H9 (cell line): ENCODE data around the gene ZNF622. TPM values are rescaled to one million over a fixed set of nuclear protein-coding genes. Genes with fewer than 3 reads are reported as not detected.

Source experiments
- DNase-seq: peaks from one replicate; pipeline ENCODE4 v3.0.0-alpha.2; 2017
- H2AFZ ChIP-seq: one replicate; pipeline ENCODE4 v1.6.1; 2013; ENCODE audit warnings: mild to moderate bottlenecking, low read length, control low read depth, moderate library complexity
- H2AK5ac ChIP-seq: 2 replicates; pipeline ENCODE4 v1.6.1; 2013; ENCODE audit warnings: low read length, control low read depth, mixed read lengths; ENCODE audit not compliant: insufficient read length
- H2BK120ac ChIP-seq: one replicate; pipeline ENCODE4 v1.6.1; 2013; ENCODE audit warnings: low read depth, mild to moderate bottlenecking, low read length, control low read depth, inconsistent platforms; ENCODE audit not compliant: poor library complexity, severe bottlenecking
- H2BK12ac ChIP-seq: 2 replicates; pipeline ENCODE4 v1.6.1; 2013; ENCODE audit warnings: low read length, control low read depth, mixed read lengths, low read depth; ENCODE audit not compliant: insufficient read length
- H2BK15ac ChIP-seq: 2 replicates; pipeline ENCODE4 v1.6.1; 2013; ENCODE audit warnings: low read depth, low read length, control low read depth
- H2BK20ac ChIP-seq: one replicate; pipeline ENCODE4 v1.6.1; 2013; ENCODE audit warnings: low read depth, mild to moderate bottlenecking, low read length, control low read depth, inconsistent platforms; ENCODE audit not compliant: poor library complexity, severe bottlenecking
- H2BK5ac ChIP-seq: 2 replicates; pipeline ENCODE4 v1.6.1; 2013; ENCODE audit warnings: low read length, control low read depth, mixed read lengths; ENCODE audit not compliant: insufficient read length
- H3K14ac ChIP-seq: 2 replicates; pipeline ENCODE4 v1.6.1; 2013; ENCODE audit warnings: low read length, control low read depth; ENCODE audit not compliant: insufficient read depth
- H3K18ac ChIP-seq: 2 replicates; pipeline ENCODE4 v1.6.1; 2013; ENCODE audit warnings: low read depth, mild to moderate bottlenecking, mixed read lengths, low read length, control low read depth; ENCODE audit not compliant: insufficient read length
- H3K23ac ChIP-seq: 2 replicates; pipeline ENCODE4 v1.6.1; 2013; ENCODE audit warnings: low read length, control low read depth, mixed read lengths, low read depth; ENCODE audit not compliant: insufficient read length
- H3K23me2 ChIP-seq: 2 replicates; pipeline ENCODE4 v1.6.1; 2013; ENCODE audit warnings: low read depth, mild to moderate bottlenecking, mixed read lengths, low read length, control low read depth; ENCODE audit not compliant: insufficient read length, poor library complexity, severe bottlenecking
- H3K27ac ChIP-seq: 2 replicates; pipeline ENCODE4 v1.5.1; 2013; ENCODE audit warnings: low read length, control low read depth, mixed read lengths, low read depth; ENCODE audit not compliant: insufficient read length
- H3K27me3 ChIP-seq: 2 replicates; pipeline ENCODE4 v1.6.1; 2013; ENCODE audit warnings: low read length, control low read depth, inconsistent platforms; ENCODE audit not compliant: insufficient read depth
- H3K4ac ChIP-seq: 2 replicates; pipeline ENCODE4 v1.6.1; 2013; ENCODE audit warnings: low read depth, mild to moderate bottlenecking, control low read depth, inconsistent platforms, low read length, moderate library complexity
- H3K4me1 ChIP-seq: 2 replicates; pipeline ENCODE4 v1.6.1; 2013; ENCODE audit warnings: low read length, control low read depth, inconsistent platforms; ENCODE audit not compliant: insufficient read depth
- H3K4me2 ChIP-seq: 2 replicates; pipeline ENCODE4 v1.6.1; 2013; ENCODE audit warnings: low read length, control low read depth, mixed read lengths; ENCODE audit not compliant: insufficient read length, insufficient read depth
- H3K56ac ChIP-seq: 2 replicates; pipeline ENCODE4 v1.6.1; 2013; ENCODE audit warnings: low read depth, mild to moderate bottlenecking, mixed read lengths, low read length, control low read depth; ENCODE audit not compliant: insufficient read length
- H3K79me1 ChIP-seq: 2 replicates; pipeline ENCODE4 v1.6.1; 2013; ENCODE audit warnings: low read depth, mild to moderate bottlenecking, moderate library complexity, low read length, control low read depth, inconsistent platforms; ENCODE audit not compliant: insufficient read depth, poor library complexity, severe bottlenecking
- H3K79me2 ChIP-seq: 2 replicates; pipeline ENCODE4 v1.6.1; 2013; ENCODE audit warnings: low read length, control low read depth, inconsistent platforms; ENCODE audit not compliant: insufficient read depth
- H3K9ac ChIP-seq: 2 replicates; pipeline ENCODE4 v1.6.1; 2013; ENCODE audit warnings: low read length, control low read depth, mixed read lengths; ENCODE audit not compliant: insufficient read length; ENCODE audit errors: extremely low read depth
- H3K9me3 ChIP-seq: one replicate; pipeline ENCODE4 v1.6.1; 2013; ENCODE audit warnings: low read depth, low read length, inconsistent platforms; ENCODE audit not compliant: control insufficient read depth
- H3T11ph ChIP-seq: one replicate; pipeline ENCODE4 v1.6.1; 2013; ENCODE audit warnings: mild to moderate bottlenecking, low read length, control low read depth, inconsistent platforms
- H4K20me1 ChIP-seq: one replicate; pipeline ENCODE4 v1.6.1; 2013; ENCODE audit not compliant: control insufficient read depth, insufficient read length, insufficient read depth
- H4K5ac ChIP-seq: 2 replicates; pipeline ENCODE4 v1.6.1; 2013; ENCODE audit warnings: low read depth, mild to moderate bottlenecking, mixed read lengths, low read length, control low read depth; ENCODE audit not compliant: insufficient read length
- H4K8ac ChIP-seq: replicated peaks from 2 replicates; pipeline ENCODE4 v1.6.1; 2013; ENCODE audit warnings: low read length, control low read depth, mixed read lengths, low read depth; ENCODE audit not compliant: insufficient read length
- H4K91ac ChIP-seq: 2 replicates; pipeline ENCODE4 v1.6.1; 2013; ENCODE audit warnings: low read depth, mild to moderate bottlenecking, moderate library complexity, mixed read lengths, low read length, control low read depth; ENCODE audit not compliant: insufficient read length
- H3K27ac Mint-ChIP-seq, 3 experiments: 2 replicates in 2 of 3; 3 replicates in 1 of 3; pipeline ENCODE4 v1.8.0; 2020 to 2021; ENCODE audit warnings: mixed read lengths in 3 of 3, mild to moderate bottlenecking in 1 of 3, moderate library complexity in 1 of 3
- H3K27me3 Mint-ChIP-seq: 2 replicates; pipeline ENCODE4 v1.8.0; 2021; ENCODE audit warnings: low read depth, mild to moderate bottlenecking, moderate library complexity, mixed read lengths
- H3K36me3 Mint-ChIP-seq, 3 experiments: 2 replicates in 2 of 3; 3 replicates in 1 of 3; pipeline ENCODE4 v1.8.0; 2020 to 2021; ENCODE audit warnings: low read depth in 3 of 3, mixed read lengths in 3 of 3; ENCODE audit not compliant: insufficient read depth in 1 of 3
- H3K4me1 Mint-ChIP-seq, 2 experiments: 2 replicates each; pipeline ENCODE4 v1.8.0; 2020; ENCODE audit warnings: mixed read lengths in 2 of 2
- H3K4me3 Mint-ChIP-seq, 2 experiments: 2 replicates in 1 of 2; 3 replicates in 1 of 2; pipeline ENCODE4 v1.8.0; 2020 to 2021; ENCODE audit warnings: mild to moderate bottlenecking in 2 of 2, mixed read lengths in 2 of 2, moderate library complexity in 1 of 2
- H3K9me3 Mint-ChIP-seq, 2 experiments: 2 replicates in 1 of 2; 3 replicates in 1 of 2; pipeline ENCODE4 v1.8.0; 2020; ENCODE audit warnings: mild to moderate bottlenecking in 2 of 2, mixed read lengths in 2 of 2, moderate library complexity in 1 of 2
- CTCF ChIP-seq: fragments of 200-600 bp; sonication (generic); conservative IDR thresholded peaks from 3 replicates; pipeline ENCODE4 v1.8.0; 2021; ENCODE audit warnings: antibody characterized with exemption, mild to moderate bottlenecking
- WGBS: extraction: QIAGEN DNeasy Blood & Tissue Kit; methylation state at CpG from one replicate; pipeline ENCODE4 v1.1.7; 2013; ENCODE audit warnings: missing lambda C conversion rate, low lambda C conversion rate, mixed read lengths; ENCODE audit not compliant: insufficient read length; ENCODE audit errors: extremely low coverage; 5-methylcytosine and 5-hydroxymethylcytosine counted together
- total RNA-seq: library from RNA; stranded (reverse); gene quantifications from 2 replicates; pipeline ENCODE4 v1.2.1, GENCODE V29; 2021

Gene ZNF622
- total RNA-seq, 1 experiment from 2014 or later: 42.2 TPM

- H3K4me1 ChIP-seq: no peaks in the 10 kb centered on the region
- H3K23ac ChIP-seq: no peak overlapping the region
- TF ChIP-seq CTCF: no peak
- Mint-ChIP-seq H3K36me3 (no peaks in the 10 kb centered on the region; a peak in 1 of 7 replicates), H3K27me3 (no peaks in the 10 kb centered on the region), H3K27ac (no peak overlapping the region), H3K4me3 (no peak overlapping the region), H3K4me1 (peaks cover 0 to 3% of the 10 kb centered on the region in 2 experiments; a peak in 2 of 4 replicates), H3K9me3 (no peaks in the 10 kb centered on the region)
- no peak overlapping the region for H2BK20ac ChIP-seq
- no peak for DNase-seq
- H3K9ac ChIP-seq: no peak overlapping the region
- H3K27ac ChIP-seq: no peak overlapping the region
- no peak overlapping the region for H2BK12ac ChIP-seq
- no peak overlapping the region for H2AFZ ChIP-seq
- no peak overlapping the region for H3K4me2 ChIP-seq
- no peak overlapping the region for H3K4ac ChIP-seq
- no peak overlapping the region for H3K14ac ChIP-seq
- no peaks in the 10 kb centered on the region for H3K23me2 ChIP-seq
- H2BK15ac ChIP-seq: no peak overlapping the region
- H3K18ac ChIP-seq: no peak overlapping the region
- no peak overlapping the region for H2BK5ac ChIP-seq
- H4K8ac ChIP-seq: no peak overlapping the region
- no peak overlapping the region for H3K56ac ChIP-seq
- no peak overlapping the region for H4K5ac ChIP-seq
- WGBS: no CpG with 5 or more reads among the region's 2 CpGs
- no peak overlapping the region for H4K91ac ChIP-seq
- no peak overlapping the region for H2AK5ac ChIP-seq
- H3K79me2 ChIP-seq: no peaks in the 10 kb centered on the region
- no peak overlapping the region for H2BK120ac ChIP-seq
- H3T11ph ChIP-seq: no peak overlapping the region
- no peaks in the 10 kb centered on the region for H4K20me1 ChIP-seq
- H3K27me3 ChIP-seq: no peaks in the 10 kb centered on the region
- no peaks in the 10 kb centered on the region for H3K79me1 ChIP-seq
- no peaks in the 10 kb centered on the region for H3K9me3 ChIP-seq
These were observed 55.3 kb downstream of the ZNF622 start for GRCh38 chr5:16410338-16410737.
